Glutamatergic neuron (in vitro differentiated cells): ENCODE measurements around the gene ZNF184. TPM values are rescaled to one million over a fixed set of nuclear protein-coding genes. Genes with fewer than 3 reads are reported as not detected.
A peak's percentile ranks its signal among the peaks of the same experiment; 100 is the strongest.

Source experiments
- DNase-seq: peaks from one replicate; pipeline ENCODE4 v3.0.0; 2022
- H3K27ac Mint-ChIP-seq: one replicate; pipeline ENCODE4 v1.8.0; 2020; ENCODE audit warnings: mild to moderate bottlenecking, mixed read lengths, inconsistent platforms; ENCODE audit not compliant: unreplicated experiment
- H3K27me3 Mint-ChIP-seq: one replicate; pipeline ENCODE4 v1.8.0; 2020; ENCODE audit warnings: mild to moderate bottlenecking, moderate library complexity, mixed read lengths, inconsistent platforms; ENCODE audit not compliant: unreplicated experiment
- H3K36me3 Mint-ChIP-seq: one replicate; pipeline ENCODE4 v1.8.0; 2020; ENCODE audit warnings: mild to moderate bottlenecking, mixed read lengths, inconsistent platforms; ENCODE audit not compliant: unreplicated experiment
- H3K4me1 Mint-ChIP-seq: one replicate; pipeline ENCODE4 v1.8.0; 2020; ENCODE audit warnings: mild to moderate bottlenecking, low read depth, mixed read lengths, inconsistent platforms; ENCODE audit not compliant: unreplicated experiment
- H3K4me3 Mint-ChIP-seq: one replicate; pipeline ENCODE4 v1.8.0; 2020; ENCODE audit warnings: mild to moderate bottlenecking, mixed read lengths, inconsistent platforms; ENCODE audit not compliant: unreplicated experiment
- H3K9me3 Mint-ChIP-seq: one replicate; pipeline ENCODE4 v1.8.0; 2020; ENCODE audit warnings: mild to moderate bottlenecking, moderate library complexity, mixed read lengths, inconsistent platforms; ENCODE audit not compliant: unreplicated experiment
- CTCF ChIP-seq: fragments of 200-600 bp; sonication (generic); IDR thresholded peaks from one replicate; pipeline ENCODE4 v1.5.0; 2021; ENCODE audit not compliant: partially characterized antibody, unreplicated experiment
- total RNA-seq: library from RNA; stranded (reverse); fragmentation: NEBNext Ultra II Directional; extraction: Animal tissue kit (Norgen Biotek cat#: 25700); gene quantifications from one replicate; pipeline ENCODE4 v1.2.1, GENCODE V29; 2021; ENCODE audit not compliant: unreplicated experiment

The ZNF184 gene
- total RNA-seq, 1 donor from 2014 or later = 10.8 TPM

- no peak overlapping the region for H3K4me3 Mint-ChIP-seq
- H3K27ac Mint-ChIP-seq = no peak overlapping the region
- no peak for DNase-seq
- no peaks in the 10 kb centered on the region for H3K36me3 Mint-ChIP-seq
- peaks cover 10% of the 10 kb centered on the region for H3K4me1 Mint-ChIP-seq
- H3K9me3 Mint-ChIP-seq = peaks cover 4% of the 10 kb centered on the region
- peaks cover 7% of the 10 kb centered on the region for H3K27me3 Mint-ChIP-seq
- TF ChIP-seq CTCF = no peak
These were observed 3.2 kb upstream of the ZNF184 start for GRCh38 chr6:27476090-27476489.

DNA sequence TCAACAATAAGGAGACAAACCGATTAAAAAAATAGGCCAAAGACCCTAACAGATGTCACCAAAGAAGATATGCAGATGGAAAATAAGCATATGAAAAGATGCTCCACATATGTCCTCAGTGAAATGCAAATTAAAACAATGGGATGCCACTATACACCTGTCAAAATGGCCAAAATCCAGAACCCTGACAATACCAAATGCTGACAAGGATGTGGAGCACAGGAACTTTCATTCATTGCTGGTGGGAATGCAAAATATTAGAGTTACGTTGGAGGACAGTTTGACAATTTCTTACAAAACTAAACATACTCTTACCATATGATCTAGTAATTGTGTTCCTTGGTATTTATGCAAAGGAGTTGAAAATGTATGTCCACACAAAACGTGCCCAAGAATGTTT is 1.8 kb upstream of the ZNF184 start:
- Mint-ChIP-seq H3K27ac (no peak overlapping the region), H3K4me3 (peak overlapping the region; percentile 51), H3K36me3 (no peaks in the 10 kb centered on the region), H3K4me1 (peaks cover 12% of the 10 kb centered on the region), H3K9me3 (peaks cover 4% of the 10 kb centered on the region), H3K27me3 (peaks cover 5% of the 10 kb centered on the region)
- no peak for DNase-seq
- no peak for TF ChIP-seq CTCF

DNA sequence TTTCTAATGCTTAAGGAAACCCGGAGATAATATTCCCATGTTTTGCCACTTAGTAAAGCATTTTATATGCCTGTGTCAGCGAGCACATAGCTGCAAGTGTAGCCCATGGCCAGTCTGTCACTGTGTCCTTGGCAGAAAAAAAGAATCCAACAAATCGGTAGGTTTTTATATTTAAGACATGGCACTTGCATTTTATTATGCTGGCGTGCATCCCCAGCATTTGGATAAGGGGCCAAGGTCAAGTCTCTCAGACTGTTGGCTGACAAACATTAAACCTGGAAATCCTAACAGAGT is 1.2 kb upstream of the ZNF184 start:
- TF ChIP-seq CTCF = no peak
- no peaks in the 10 kb centered on the region for H3K36me3 Mint-ChIP-seq
- peaks cover 5% of the 10 kb centered on the region for H3K27me3 Mint-ChIP-seq
- peaks cover 12% of the 10 kb centered on the region for H3K4me1 Mint-ChIP-seq
- peaks cover 4% of the 10 kb centered on the region for H3K9me3 Mint-ChIP-seq
- H3K27ac Mint-ChIP-seq = no peak overlapping the region
- H3K4me3 Mint-ChIP-seq = peak overlapping the region; percentile 51
- DNase-seq = no peak

GRCh38 chr6:27472182-27472616 is 706 bp downstream of the ZNF184 start:
- DNase-seq = peak; percentile 67
- H3K27me3 Mint-ChIP-seq = peaks cover 5% of the 10 kb centered on the region
- H3K4me3 Mint-ChIP-seq = peak overlapping the region; percentile 99
- H3K4me1 Mint-ChIP-seq = peaks cover 12% of the 10 kb centered on the region
- H3K9me3 Mint-ChIP-seq = peaks cover 4% of the 10 kb centered on the region
- TF ChIP-seq CTCF = no peak
- peak overlapping the region; percentile 94 for H3K27ac Mint-ChIP-seq
- H3K36me3 Mint-ChIP-seq = no peaks in the 10 kb centered on the region

- H3K4me3 Mint-ChIP-seq = peak overlapping the region; percentile 99
- peak overlapping the region; percentile 94 for H3K27ac Mint-ChIP-seq
- H3K27me3 Mint-ChIP-seq = peaks cover 5% of the 10 kb centered on the region
- peaks cover 10% of the 10 kb centered on the region for H3K4me1 Mint-ChIP-seq
- no peak for DNase-seq
- H3K36me3 Mint-ChIP-seq = no peaks in the 10 kb centered on the region
- no peak for TF ChIP-seq CTCF
- H3K9me3 Mint-ChIP-seq = peaks cover 4% of the 10 kb centered on the region
These were observed 1.4 kb downstream of the ZNF184 start for GRCh38 chr6:27471365-27472115.
